ENCODE measurements around the gene VAMP4.
"Not testable (repeated sequence)": the region's sequence is repeated elsewhere in the genome, so short reads cannot be mapped to it uniquely, and the experiment has no call there.

Gene VAMP4

DNA sequence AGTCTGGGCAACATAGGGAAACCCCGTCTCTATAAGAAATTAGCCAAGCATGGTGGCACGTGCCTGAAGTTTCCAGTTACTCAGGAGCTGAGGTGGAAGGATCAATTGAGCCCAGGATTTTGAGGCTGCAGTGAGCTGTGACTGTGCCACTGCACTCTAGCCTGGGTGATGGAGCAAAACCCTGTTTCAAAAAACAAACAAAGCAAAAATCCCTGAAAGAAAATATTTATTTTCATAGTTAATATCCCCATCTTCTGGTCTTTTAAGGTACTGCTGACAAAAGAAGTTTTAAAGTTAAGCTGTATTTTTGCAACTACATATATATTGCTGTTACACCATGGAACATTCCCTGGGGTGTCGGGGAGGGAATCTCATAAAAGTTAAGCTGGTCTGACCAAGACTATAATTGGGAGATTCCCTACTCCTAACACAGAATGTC is 26.0 kb downstream of the VAMP4 start:
- TF ChIP-seq, protein P1, sequence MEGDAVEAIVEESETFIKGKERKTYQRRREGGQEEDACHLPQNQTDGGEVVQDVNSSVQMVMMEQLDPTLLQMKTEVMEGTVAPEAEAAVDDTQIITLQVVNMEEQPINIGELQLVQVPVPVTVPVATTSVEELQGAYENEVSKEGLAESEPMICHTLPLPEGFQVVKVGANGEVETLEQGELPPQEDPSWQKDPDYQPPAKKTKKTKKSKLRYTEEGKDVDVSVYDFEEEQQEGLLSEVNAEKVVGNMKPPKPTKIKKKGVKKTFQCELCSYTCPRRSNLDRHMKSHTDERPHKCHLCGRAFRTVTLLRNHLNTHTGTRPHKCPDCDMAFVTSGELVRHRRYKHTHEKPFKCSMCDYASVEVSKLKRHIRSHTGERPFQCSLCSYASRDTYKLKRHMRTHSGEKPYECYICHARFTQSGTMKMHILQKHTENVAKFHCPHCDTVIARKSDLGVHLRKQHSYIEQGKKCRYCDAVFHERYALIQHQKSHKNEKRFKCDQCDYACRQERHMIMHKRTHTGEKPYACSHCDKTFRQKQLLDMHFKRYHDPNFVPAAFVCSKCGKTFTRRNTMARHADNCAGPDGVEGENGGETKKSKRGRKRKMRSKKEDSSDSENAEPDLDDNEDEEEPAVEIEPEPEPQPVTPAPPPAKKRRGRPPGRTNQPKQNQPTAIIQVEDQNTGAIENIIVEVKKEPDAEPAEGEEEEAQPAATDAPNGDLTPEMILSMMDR (IDR thresholded peaks at IDR 0.05; ENCODE audit: low read depth, low read length, missing control alignments), result peak; percentile 29
- peak; percentile 10 for DNase-seq (ENCODE audit: extremely low read depth, low read depth)
- no peak overlapping the region for H3K4me3 ChIP-seq (replicated peaks; ENCODE audit: low read depth, low read length)

DNA sequence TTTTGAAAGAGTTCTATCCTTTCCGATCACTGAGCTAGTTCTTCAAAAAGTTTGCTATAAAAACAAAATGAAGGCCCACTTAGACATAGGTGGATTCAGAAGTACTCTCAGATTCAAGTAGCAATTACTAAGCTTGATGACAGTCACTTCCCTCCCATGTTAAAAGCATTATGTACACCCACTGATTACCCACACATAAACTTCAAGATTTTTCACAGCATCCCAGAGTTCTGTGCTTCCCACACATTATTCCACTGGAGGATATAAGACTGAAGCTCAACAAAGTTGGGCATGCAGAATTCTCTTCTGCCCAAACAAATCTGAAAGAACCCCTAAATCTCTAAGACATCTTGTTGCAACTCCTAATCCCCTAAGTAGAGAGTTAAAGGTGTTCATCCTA is 29.5 kb downstream of the VAMP4 start:
- H3K4me3 ChIP-seq (replicated peaks; ENCODE audit: low read depth, low read length), result no peak overlapping the region
- no peak for DNase-seq (ENCODE audit: extremely low read depth, low read depth)
- TF ChIP-seq, protein P1 (IDR thresholded peaks at IDR 0.05; ENCODE audit: low read depth, low read length, missing control alignments), result no peak

DNA sequence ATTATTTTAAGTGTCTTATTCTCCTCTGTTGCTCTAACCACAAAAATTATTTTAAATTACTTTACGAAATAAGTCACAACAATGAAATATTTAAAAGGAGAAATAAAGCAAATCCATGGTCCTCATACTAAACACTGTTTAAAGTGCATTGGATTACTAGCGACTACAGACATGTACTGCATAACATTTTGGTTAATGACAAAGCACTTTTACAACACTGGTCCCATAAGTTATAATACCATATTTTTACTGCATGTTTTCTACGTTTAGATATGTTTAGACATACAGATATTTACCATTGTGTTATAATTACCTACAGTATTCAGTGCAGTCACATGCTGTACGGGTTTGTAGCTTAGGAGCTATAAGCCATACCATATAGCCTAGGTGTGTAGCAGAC is 30.2 kb downstream of the VAMP4 start:
- H3K4me3 ChIP-seq (replicated peaks; ENCODE audit: low read depth, low read length), result no peak overlapping the region
- TF ChIP-seq, protein P1 (IDR thresholded peaks at IDR 0.05; ENCODE audit: low read depth, low read length, missing control alignments), result no peak
- no peak for DNase-seq (ENCODE audit: extremely low read depth, low read depth)

DNA sequence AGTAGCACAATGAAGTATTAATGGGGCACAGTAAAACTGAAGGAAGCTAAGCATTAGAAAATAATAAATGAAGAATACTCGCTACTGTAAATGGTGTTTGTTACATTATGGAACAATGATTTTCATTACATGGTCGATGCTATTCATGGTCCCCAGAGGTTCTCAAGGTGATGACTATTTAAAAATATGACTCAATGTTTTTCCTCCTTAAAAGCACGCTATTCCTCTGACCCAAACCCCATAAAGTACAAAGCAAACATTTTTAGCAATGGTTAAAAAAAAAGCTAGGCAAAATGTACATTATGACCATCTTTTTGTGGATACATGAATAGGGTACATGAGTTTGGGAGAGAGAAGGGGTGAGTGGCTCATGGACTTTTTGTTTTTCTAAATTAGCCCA is 34.3 kb downstream of the VAMP4 start:
- no peak overlapping the region for H3K4me3 ChIP-seq (replicated peaks; ENCODE audit: low read depth, low read length)
- DNase-seq (ENCODE audit: extremely low read depth, low read depth), result no peak
- TF ChIP-seq, protein P1 (IDR thresholded peaks at IDR 0.05; ENCODE audit: low read depth, low read length, missing control alignments), result no peak

DNA sequence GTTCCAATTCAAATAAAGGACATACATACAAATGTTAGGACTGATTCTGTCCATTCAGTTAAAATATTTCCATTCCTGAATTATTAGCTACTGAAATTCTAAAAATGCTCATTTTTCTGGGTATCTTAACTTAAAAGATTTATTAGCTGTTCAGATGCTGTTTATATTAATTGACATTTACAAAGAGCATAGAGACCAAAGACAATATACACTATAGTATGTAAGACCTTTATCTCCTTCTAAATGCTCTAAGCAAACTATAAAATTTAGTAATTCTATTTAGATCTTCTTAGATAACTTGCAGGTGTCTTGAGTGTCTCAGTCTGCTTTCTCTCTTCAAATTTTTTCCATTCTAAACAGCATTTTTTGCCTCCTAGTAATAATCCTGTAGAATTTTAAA is 39.3 kb downstream of the VAMP4 start:
- no peak overlapping the region for H3K4me3 ChIP-seq (replicated peaks; ENCODE audit: low read depth, low read length)
- TF ChIP-seq, protein P1 (IDR thresholded peaks at IDR 0.05; ENCODE audit: low read depth, low read length, missing control alignments), result no peak
- DNase-seq (ENCODE audit: extremely low read depth, low read depth), result no peak

DNA sequence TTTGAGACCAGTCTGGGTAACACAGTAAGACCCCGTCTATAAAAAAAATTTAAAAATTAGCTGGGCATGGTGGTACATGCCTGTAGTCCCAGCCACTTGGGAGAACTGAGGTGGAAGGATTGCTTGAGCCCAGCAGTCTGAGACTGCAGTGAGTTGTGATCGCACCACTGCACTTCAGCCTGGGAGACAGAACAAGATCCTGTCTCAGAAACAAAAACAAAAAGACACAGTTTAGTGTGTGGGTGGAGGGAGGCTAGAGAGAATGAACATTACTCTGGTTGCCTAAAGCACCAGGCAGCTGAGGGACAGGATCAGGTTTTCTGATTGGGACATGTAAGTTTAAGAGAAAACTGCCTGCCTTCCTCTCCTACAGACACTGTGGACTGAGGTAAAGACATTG is 42.3 kb downstream of the VAMP4 start:
- TF ChIP-seq, protein P1 (IDR thresholded peaks at IDR 0.05; ENCODE audit: low read depth, low read length, missing control alignments), result no peak
- DNase-seq (ENCODE audit: extremely low read depth, low read depth), result no peak
- H3K4me3 ChIP-seq (replicated peaks; ENCODE audit: low read depth, low read length), result no peak overlapping the region

DNA sequence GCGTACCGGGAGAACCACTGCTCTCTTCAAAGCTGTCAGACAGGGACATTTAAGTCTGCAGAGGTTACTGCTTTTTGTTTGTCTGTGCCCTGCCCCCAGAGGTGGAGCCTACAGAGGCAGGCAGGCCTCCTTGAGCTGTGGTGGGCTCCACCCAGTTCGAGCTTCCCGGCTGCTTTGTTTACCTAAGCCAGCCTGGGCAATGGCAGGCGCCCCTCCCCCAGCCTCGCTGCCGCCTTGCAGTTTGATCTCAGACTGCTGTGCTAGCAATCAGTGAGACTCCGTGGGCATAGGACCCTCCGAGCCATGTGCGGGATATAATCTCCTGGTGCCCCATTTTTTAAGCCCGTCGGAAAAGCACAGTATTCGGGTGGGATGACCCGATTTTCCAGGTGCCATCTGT is 46.1 kb downstream of the VAMP4 start:
- not testable (repeated sequence) for H3K4me3 ChIP-seq (replicated peaks; ENCODE audit: low read depth, low read length); DNase-seq (ENCODE audit: extremely low read depth, low read depth)

DNA sequence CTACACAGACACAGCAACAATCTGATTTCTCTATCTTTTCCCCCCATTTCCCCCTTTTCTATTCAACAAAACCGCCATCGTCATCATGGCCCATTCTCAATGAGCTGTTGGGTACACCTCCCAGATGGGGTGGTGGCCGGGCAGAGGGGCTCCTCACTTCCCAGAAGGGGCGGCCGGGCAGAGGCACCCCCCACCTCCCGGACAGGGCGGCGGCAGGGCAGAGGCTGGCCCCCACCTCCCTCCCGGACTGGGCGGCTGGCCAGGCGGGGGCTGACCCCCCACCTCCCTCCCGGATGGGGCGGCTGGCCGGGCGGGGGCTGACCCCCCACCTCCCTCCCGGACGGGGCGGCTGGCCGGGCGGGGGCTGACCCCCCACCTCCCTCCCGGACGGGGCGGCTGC is 48.3 kb downstream of the VAMP4 start:
- not testable (repeated sequence) for DNase-seq (ENCODE audit: extremely low read depth, low read depth); H3K4me3 ChIP-seq (replicated peaks; ENCODE audit: low read depth, low read length)
